Measurements from ENCODE around the gene NT5C3B.

Gene NT5C3B

GRCh38 chr17:41782142-41782541 lies 53.9 kb downstream of the NT5C3B start:
- peak in 1 of 14 donors; percentile 44 for DNase-seq

- DNase-seq: no peak
These were observed 54.5 kb downstream of the NT5C3B start for GRCh38 chr17:41781404-41782110.

GRCh38 chr17:41779954-41780353 lies 56.1 kb downstream of the NT5C3B start:
- no peak for DNase-seq

GRCh38 chr17:41777574-41778188 lies 58.4 kb downstream of the NT5C3B start:
- DNase-seq: peak in 7 of 14 donors; percentile 20 to 78 (median 53)

GRCh38 chr17:41777157-41777573 lies 58.9 kb downstream of the NT5C3B start:
- DNase-seq: peak in 3 of 14 donors; percentile 53 to 59 (median 58)

- peak in 3 of 14 donors; percentile 28 to 41 (median 38) for DNase-seq
These were observed 59.7 kb downstream of the NT5C3B start for GRCh38 chr17:41776262-41776900.

- DNase-seq: peak in 10 of 14 donors; percentile 20 to 65 (median 57)
These were observed 60.4 kb downstream of the NT5C3B start for GRCh38 chr17:41775394-41776226.

All from C1 segment of cervical spinal cord (tissue), 14 donors.